Body of pancreas (tissue), 4 donors: Measurements from ENCODE around the gene CDC14B. TPM values are rescaled to one million over a fixed set of nuclear protein-coding genes. Genes with fewer than 3 reads are reported as not detected.

Source experiments
- ATAC-seq: fragments of 150-250 bp; one replicate; pipeline ENCODE4 v1.9.1; 2016
- DNase-seq, 4 donors: peaks; one replicate each; pipeline ENCODE4 v3.0.0-alpha.2; 2019
- H3K27ac ChIP-seq, 4 donors: fragments of 200-600 bp; sonication (generic); 1 replicate in 3 of 4; 2 replicates in 1 of 4; pipeline versions ENCODE4 v1.5.1 to v1.6.1; 2016 to 2019; ENCODE audit warnings: mild to moderate bottlenecking in 1 of 4, mixed read lengths in 1 of 4, moderate library complexity in 1 of 4
- H3K27me3 ChIP-seq, 2 donors: fragments of 200-600 bp; sonication (generic); one replicate each; pipeline ENCODE4 v1.6.0; 2016; ENCODE audit warnings: mild to moderate bottlenecking in 1 of 2
- H3K36me3 ChIP-seq, 2 donors: fragments of 200-600 bp; sonication (generic); replicated peaks in 1 of 2; 2 replicates each; pipeline ENCODE4 v1.5.1; 2016; ENCODE audit warnings: low read depth in 2 of 2; ENCODE audit not compliant: insufficient read depth in 1 of 2
- H3K4me1 ChIP-seq: fragments of 200-600 bp; sonication (generic); one replicate; pipeline ENCODE4 v1.6.0; 2016
- H3K4me3 ChIP-seq, 2 donors: fragments of 200-600 bp; sonication (generic); 1 replicate in 1 of 2; 2 replicates in 1 of 2; pipeline ENCODE4 v1.5.1; 2016 to 2019
- H3K9me3 ChIP-seq, 3 donors: fragments of 200-600 bp; sonication (generic); 1 replicate in 2 of 3; 2 replicates in 1 of 3; pipeline ENCODE4 v1.5.1; 2016
- CTCF ChIP-seq, 7 experiments: fragments of 450-650 bp in 4 of 7; fragments of 200-600 bp in 3 of 7; sonication (generic) in 3 of 7; IDR thresholded peaks; one replicate each; pipeline ENCODE4 v1.5.1; 2016 to 2019; ENCODE audit warnings: antibody characterized with exemption in 7 of 7
- POLR2A ChIP-seq, 3 donors: fragments of 450-650 bp; IDR thresholded peaks; one replicate each; pipeline ENCODE4 v1.6.1; 2016; ENCODE audit warnings: antibody characterized with exemption in 3 of 3, mild to moderate bottlenecking in 2 of 3
- WGBS, 2 donors: methylation state at CpG; one replicate each; pipeline ENCODE4 v1.1.5; 2017; 5-methylcytosine and 5-hydroxymethylcytosine counted together
- intact Hi-C: fragments of 100-400 bp; cut with DNase I; formaldehyde crosslinking; loops from one replicate; pipeline ENCODE4 v1.15.1; 2023
- total RNA-seq, 2 donors: library from RNA; depleted of rRNA; stranded (reverse); fragments of >200 nt; gene quantifications; one replicate each; pipeline ENCODE4 v1.1.0, GENCODE V29; 2016

CDC14B gene
- total RNA-seq, 2 donors from 2014 or later, result 10.9 to 16.1 TPM

DNA sequence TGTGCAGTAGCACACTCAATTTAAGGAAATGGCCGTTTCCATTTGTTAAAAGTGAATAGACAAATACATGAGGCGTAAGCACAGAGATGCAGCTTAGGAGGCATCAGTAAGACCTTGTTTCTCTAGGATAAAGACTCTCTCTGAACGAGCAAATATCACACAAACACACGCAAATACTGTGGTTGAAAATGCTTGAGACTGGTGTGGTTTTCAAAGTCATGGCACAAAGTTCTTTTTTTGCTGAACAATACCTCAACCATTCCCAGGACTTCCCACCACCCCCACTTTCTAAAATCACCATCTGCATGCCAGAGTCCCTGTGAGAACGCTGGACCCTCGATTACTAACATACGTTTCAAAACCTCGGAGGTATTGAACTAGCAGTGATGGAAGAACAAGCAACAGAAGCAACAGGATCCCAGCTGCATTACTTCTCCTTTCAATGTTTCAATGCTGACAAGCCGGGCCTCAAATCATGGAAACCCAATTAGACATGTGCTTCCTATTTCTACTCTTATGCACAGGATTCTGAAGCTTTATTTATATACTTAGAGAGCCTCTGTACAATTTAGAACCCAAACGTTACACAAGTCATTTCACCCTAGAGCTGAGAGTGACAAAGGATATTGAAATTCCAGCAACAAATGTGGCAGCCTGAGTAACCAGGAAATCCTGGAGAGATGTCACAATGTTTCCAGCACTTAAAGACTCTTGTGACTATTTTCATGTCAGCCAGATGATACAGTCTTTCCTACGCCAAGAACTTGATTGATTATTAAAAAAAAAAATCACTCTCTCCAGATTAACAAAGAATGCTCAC lies 63.9 kb downstream of the CDC14B start:
- intact Hi-C loops, result no loop called here
- Histone ChIP-seq H3K9me3 (no peaks in the 10 kb centered on the region), H3K27ac (peak overlapping the region in 2 of 4 donors; percentile 15 to 30), H3K36me3 (peaks cover 0 to 3% of the 10 kb centered on the region in 2 donors), H3K4me1 (no peaks in the 10 kb centered on the region), H3K27me3 (no peaks in the 10 kb centered on the region), H3K4me3 (no peak overlapping the region)
- DNase-seq (no peak), ATAC-seq (peak; percentile 42)
- TF ChIP-seq POLR2A (IDR thresholded peaks at IDR 0.05), result no peak
- TF ChIP-seq CTCF (IDR thresholded peaks at IDR 0.05), result no peak
- WGBS, 2 donors, result 64 to 67% methylated on average over 11 of the region's 11 CpGs

- no peak for TF ChIP-seq CTCF (IDR thresholded peaks at IDR 0.05)
- no peak for TF ChIP-seq POLR2A (IDR thresholded peaks at IDR 0.05)
- ATAC-seq, result no peak
- 92 to 97% methylated on average over 7 to 10 of the region's 10 CpGs for WGBS, 2 donors
- Histone ChIP-seq H3K27me3 (no peaks in the 10 kb centered on the region), H3K4me3 (no peak overlapping the region), H3K4me1 (no peaks in the 10 kb centered on the region), H3K27ac (peak overlapping the region in 1 of 4 donors; percentile 15), H3K36me3 (peaks cover 0 to under 1% of the 10 kb centered on the region in 2 donors), H3K9me3 (no peaks in the 10 kb centered on the region)
- DNase-seq, result no peak
- intact Hi-C loops, result no loop called here
These were observed 64.7 kb downstream of the CDC14B start for GRCh38 chr9:96554801-96555566.

DNA sequence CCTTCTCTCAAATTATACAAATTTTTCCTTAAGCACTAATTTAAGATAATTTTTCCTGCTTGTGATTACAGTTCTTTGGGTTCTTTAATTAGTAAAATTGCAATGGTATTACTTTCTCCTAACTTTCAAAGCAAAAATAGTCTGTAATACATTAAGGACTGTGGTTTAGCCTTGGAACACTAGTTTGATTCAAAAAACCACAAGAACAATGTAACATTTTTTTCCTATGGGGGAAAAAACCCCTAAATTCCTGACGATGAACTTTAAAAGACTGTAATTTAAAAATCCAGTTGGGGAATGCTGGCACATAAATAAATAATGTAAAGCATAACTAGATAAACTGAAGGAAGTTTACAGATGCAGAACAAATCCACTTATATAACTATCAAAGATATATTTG lies 65.3 kb downstream of the CDC14B start:
- 65 to 79% methylated on average over 1 of the region's 1 CpG for WGBS, 2 donors
- ATAC-seq (no peak), DNase-seq (no peak)
- Histone ChIP-seq H3K36me3 (no peaks in the 10 kb centered on the region), H3K27ac (peak overlapping the region in 1 of 4 donors; percentile 19), H3K27me3 (no peaks in the 10 kb centered on the region), H3K9me3 (no peaks in the 10 kb centered on the region), H3K4me3 (no peak overlapping the region), H3K4me1 (no peaks in the 10 kb centered on the region)
- intact Hi-C loops, result no loop called here
- TF ChIP-seq CTCF (IDR thresholded peaks at IDR 0.05), result no peak
- no peak for TF ChIP-seq POLR2A (IDR thresholded peaks at IDR 0.05)

GRCh38 chr9:96553070-96553469 lies 66.6 kb downstream of the CDC14B start:
- no peaks in the 10 kb centered on the region for H3K9me3 ChIP-seq
- H3K4me1 ChIP-seq, result no peaks in the 10 kb centered on the region
- H3K4me3 ChIP-seq, result no peak overlapping the region
- H3K36me3 ChIP-seq, result no peaks in the 10 kb centered on the region
- H3K27me3 ChIP-seq, result no peaks in the 10 kb centered on the region
- WGBS, 2 donors, result 81 to 90% methylated on average over 2 of the region's 2 CpGs
- ATAC-seq, result no peak
- H3K27ac ChIP-seq, result no peak overlapping the region
- DNase-seq, result no peak
- no peak for TF ChIP-seq CTCF (IDR thresholded peaks at IDR 0.05)
- no peak for TF ChIP-seq POLR2A (IDR thresholded peaks at IDR 0.05)
- intact Hi-C loops, result no loop called here
